HEK293 (cell line): ENCODE measurements around the gene DUSP1.

ENCODE experiments used
- GLIS1 ChIP-seq: fragments of 450-650 bp; formaldehyde crosslinking; IDR thresholded peaks from 2 replicates; pipeline ENCODE4 v1.5.1; 2016; ENCODE audit warnings: missing biosample characterization, missing genetic modification characterization
- KLF16 ChIP-seq: fragments of 450-650 bp; formaldehyde crosslinking; IDR thresholded peaks from 2 replicates; pipeline ENCODE4 v1.5.1; 2017; ENCODE audit warnings: missing biosample characterization, missing genetic modification characterization
- MYNN ChIP-seq: fragments of 450-650 bp; formaldehyde crosslinking; IDR thresholded peaks from 2 replicates; pipeline ENCODE4 v1.5.1; 2016; ENCODE audit warnings: missing biosample characterization, missing genetic modification characterization, borderline replicate concordance
- PRDM10 ChIP-seq: fragments of 450-650 bp; formaldehyde crosslinking; IDR thresholded peaks from 2 replicates; pipeline ENCODE4 v1.5.1; 2016; ENCODE audit warnings: missing biosample characterization, missing genetic modification characterization
- RBAK ChIP-seq: fragments of 450-650 bp; formaldehyde crosslinking; IDR thresholded peaks from 2 replicates; pipeline ENCODE4 v1.5.1; 2016; ENCODE audit warnings: missing biosample characterization, missing genetic modification characterization
- REPIN1 ChIP-seq: fragments of 450-650 bp; formaldehyde crosslinking; IDR thresholded peaks from 2 replicates; pipeline ENCODE4 v1.5.1; 2017; ENCODE audit warnings: missing biosample characterization, missing genetic modification characterization, low read depth
- SETDB1 ChIP-seq: IDR thresholded peaks from one replicate; pipeline ENCODE4 v1.6.1; 2017; ENCODE audit warnings: mild to moderate bottlenecking, low read length, moderate library complexity, mixed read lengths; ENCODE audit not compliant: insufficient read length
- SP2 ChIP-seq: fragments of 450-650 bp; formaldehyde crosslinking; IDR thresholded peaks from 2 replicates; pipeline ENCODE4 v1.5.1; 2016; ENCODE audit warnings: missing biosample characterization, missing genetic modification characterization
- SP7 ChIP-seq: fragments of 450-650 bp; formaldehyde crosslinking; IDR thresholded peaks from 2 replicates; pipeline ENCODE4 v1.5.1; 2016; ENCODE audit warnings: missing biosample characterization, missing genetic modification characterization
- ZFP69B ChIP-seq: fragments of 450-650 bp; formaldehyde crosslinking; IDR thresholded peaks from 2 replicates; pipeline ENCODE4 v1.5.1; 2016; ENCODE audit warnings: missing biosample characterization, missing genetic modification characterization
- ZNF10 ChIP-seq: fragments of 450-650 bp; formaldehyde crosslinking; IDR thresholded peaks from 2 replicates; pipeline ENCODE4 v1.5.1; 2017; ENCODE audit warnings: missing biosample characterization, missing genetic modification characterization
- ZNF121 ChIP-seq: fragments of 450-650 bp; formaldehyde crosslinking; IDR thresholded peaks from 2 replicates; pipeline ENCODE4 v1.5.1; 2016; ENCODE audit warnings: missing biosample characterization, missing genetic modification characterization
- ZNF280D ChIP-seq: fragments of 450-650 bp; formaldehyde crosslinking; IDR thresholded peaks from 2 replicates; pipeline ENCODE4 v1.5.1; 2016; ENCODE audit warnings: missing biosample characterization, missing genetic modification characterization
- ZNF362 ChIP-seq: fragments of 450-650 bp; formaldehyde crosslinking; IDR thresholded peaks from 2 replicates; pipeline ENCODE4 v1.5.1; 2016; ENCODE audit warnings: missing biosample characterization, missing genetic modification characterization
- ZNF449 ChIP-seq: fragments of 450-650 bp; formaldehyde crosslinking; IDR thresholded peaks from 2 replicates; pipeline ENCODE4 v1.5.1; 2017; ENCODE audit warnings: missing biosample characterization, mild to moderate bottlenecking, missing genetic modification characterization, moderate library complexity
- ZNF610 ChIP-seq: fragments of 450-650 bp; formaldehyde crosslinking; IDR thresholded peaks from 2 replicates; pipeline ENCODE4 v1.5.1; 2016; ENCODE audit warnings: missing biosample characterization, missing genetic modification characterization, borderline replicate concordance
- ZSCAN30 ChIP-seq: fragments of 450-650 bp; IDR thresholded peaks from 2 replicates; pipeline ENCODE4 v1.5.1; 2018; ENCODE audit warnings: missing biosample characterization, mild to moderate bottlenecking, missing genetic modification characterization, moderate library complexity
- TF ChIP-seq, protein P1 (sequence below): fragments of 450-650 bp; formaldehyde crosslinking; IDR thresholded peaks from 2 replicates; pipeline ENCODE4 v1.5.1; 2017; ENCODE audit warnings: missing biosample characterization, missing genetic modification characterization
- TF ChIP-seq, protein P2 (sequence below): fragments of 450-650 bp; formaldehyde crosslinking; IDR thresholded peaks from 2 replicates; pipeline ENCODE4 v1.5.1; 2016; ENCODE audit warnings: missing biosample characterization, missing genetic modification characterization
- TF ChIP-seq, protein P3 (sequence below): fragments of 450-650 bp; formaldehyde crosslinking; IDR thresholded peaks from 2 replicates; pipeline ENCODE4 v1.5.1; 2016; ENCODE audit warnings: missing biosample characterization, missing genetic modification characterization

DUSP1 gene

GRCh38 chr5:172764861-172765765, 5.9 kb downstream of the DUSP1 start (continued):
- TF ChIP-seq KLF16 (tag by site-specific recombination) (no peak), ZSCAN30 (tag by site-specific recombination) (no peak), ZFP69B (tag by site-specific recombination) (peak; percentile 26; the same call in 1 of the 2 replicates), ZNF10 (no peak), ZNF362 (no peak), SETDB1 (peak; percentile 22), ZNF121 (no peak; the same call in 1 of the 2 replicates), MYNN (no peak), RBAK (tag by site-specific recombination) (no peak), ZNF610 (0 out of 2 replicates have a peak, but pooled peaks have one; percentile 44), ZNF280D (tag by site-specific recombination) (no peak), PRDM10 (tag by site-specific recombination) (peak; percentile 58), ZNF449 (no peak), GLIS1 (peak; percentile 67), REPIN1 (0 out of 2 replicates have a peak, but pooled peaks have one; percentile 34), SP7 (tag by site-specific recombination) (peak; percentile 94), SP2 (tag by site-specific recombination) (peak; percentile 73)
- TF ChIP-seq, protein P1, sequence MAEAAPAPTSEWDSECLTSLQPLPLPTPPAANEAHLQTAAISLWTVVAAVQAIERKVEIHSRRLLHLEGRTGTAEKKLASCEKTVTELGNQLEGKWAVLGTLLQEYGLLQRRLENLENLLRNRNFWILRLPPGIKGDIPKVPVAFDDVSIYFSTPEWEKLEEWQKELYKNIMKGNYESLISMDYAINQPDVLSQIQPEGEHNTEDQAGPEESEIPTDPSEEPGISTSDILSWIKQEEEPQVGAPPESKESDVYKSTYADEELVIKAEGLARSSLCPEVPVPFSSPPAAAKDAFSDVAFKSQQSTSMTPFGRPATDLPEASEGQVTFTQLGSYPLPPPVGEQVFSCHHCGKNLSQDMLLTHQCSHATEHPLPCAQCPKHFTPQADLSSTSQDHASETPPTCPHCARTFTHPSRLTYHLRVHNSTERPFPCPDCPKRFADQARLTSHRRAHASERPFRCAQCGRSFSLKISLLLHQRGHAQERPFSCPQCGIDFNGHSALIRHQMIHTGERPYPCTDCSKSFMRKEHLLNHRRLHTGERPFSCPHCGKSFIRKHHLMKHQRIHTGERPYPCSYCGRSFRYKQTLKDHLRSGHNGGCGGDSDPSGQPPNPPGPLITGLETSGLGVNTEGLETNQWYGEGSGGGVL (tag by site-specific recombination), result peak; percentile 58
- TF ChIP-seq, protein P2, sequence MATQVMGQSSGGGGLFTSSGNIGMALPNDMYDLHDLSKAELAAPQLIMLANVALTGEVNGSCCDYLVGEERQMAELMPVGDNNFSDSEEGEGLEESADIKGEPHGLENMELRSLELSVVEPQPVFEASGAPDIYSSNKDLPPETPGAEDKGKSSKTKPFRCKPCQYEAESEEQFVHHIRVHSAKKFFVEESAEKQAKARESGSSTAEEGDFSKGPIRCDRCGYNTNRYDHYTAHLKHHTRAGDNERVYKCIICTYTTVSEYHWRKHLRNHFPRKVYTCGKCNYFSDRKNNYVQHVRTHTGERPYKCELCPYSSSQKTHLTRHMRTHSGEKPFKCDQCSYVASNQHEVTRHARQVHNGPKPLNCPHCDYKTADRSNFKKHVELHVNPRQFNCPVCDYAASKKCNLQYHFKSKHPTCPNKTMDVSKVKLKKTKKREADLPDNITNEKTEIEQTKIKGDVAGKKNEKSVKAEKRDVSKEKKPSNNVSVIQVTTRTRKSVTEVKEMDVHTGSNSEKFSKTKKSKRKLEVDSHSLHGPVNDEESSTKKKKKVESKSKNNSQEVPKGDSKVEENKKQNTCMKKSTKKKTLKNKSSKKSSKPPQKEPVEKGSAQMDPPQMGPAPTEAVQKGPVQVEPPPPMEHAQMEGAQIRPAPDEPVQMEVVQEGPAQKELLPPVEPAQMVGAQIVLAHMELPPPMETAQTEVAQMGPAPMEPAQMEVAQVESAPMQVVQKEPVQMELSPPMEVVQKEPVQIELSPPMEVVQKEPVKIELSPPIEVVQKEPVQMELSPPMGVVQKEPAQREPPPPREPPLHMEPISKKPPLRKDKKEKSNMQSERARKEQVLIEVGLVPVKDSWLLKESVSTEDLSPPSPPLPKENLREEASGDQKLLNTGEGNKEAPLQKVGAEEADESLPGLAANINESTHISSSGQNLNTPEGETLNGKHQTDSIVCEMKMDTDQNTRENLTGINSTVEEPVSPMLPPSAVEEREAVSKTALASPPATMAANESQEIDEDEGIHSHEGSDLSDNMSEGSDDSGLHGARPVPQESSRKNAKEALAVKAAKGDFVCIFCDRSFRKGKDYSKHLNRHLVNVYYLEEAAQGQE (tag by site-specific recombination), result no peak
- TF ChIP-seq, protein P3, sequence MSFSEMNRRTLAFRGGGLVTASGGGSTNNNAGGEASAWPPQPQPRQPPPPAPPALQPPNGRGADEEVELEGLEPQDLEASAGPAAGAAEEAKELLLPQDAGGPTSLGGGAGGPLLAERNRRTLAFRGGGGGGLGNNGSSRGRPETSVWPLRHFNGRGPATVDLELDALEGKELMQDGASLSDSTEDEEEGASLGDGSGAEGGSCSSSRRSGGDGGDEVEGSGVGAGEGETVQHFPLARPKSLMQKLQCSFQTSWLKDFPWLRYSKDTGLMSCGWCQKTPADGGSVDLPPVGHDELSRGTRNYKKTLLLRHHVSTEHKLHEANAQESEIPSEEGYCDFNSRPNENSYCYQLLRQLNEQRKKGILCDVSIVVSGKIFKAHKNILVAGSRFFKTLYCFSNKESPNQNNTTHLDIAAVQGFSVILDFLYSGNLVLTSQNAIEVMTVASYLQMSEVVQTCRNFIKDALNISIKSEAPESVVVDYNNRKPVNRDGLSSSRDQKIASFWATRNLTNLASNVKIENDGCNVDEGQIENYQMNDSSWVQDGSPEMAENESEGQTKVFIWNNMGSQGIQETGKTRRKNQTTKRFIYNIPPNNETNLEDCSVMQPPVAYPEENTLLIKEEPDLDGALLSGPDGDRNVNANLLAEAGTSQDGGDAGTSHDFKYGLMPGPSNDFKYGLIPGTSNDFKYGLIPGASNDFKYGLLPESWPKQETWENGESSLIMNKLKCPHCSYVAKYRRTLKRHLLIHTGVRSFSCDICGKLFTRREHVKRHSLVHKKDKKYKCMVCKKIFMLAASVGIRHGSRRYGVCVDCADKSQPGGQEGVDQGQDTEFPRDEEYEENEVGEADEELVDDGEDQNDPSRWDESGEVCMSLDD (tag by site-specific recombination), result peak; percentile 89
